ENCODE results near the gene CD300LF. TPM values are rescaled to one million over a fixed set of nuclear protein-coding genes. Genes with fewer than 3 reads are reported as not detected.

Gene CD300LF
- total RNA-seq (2014; rRNA removed; shearing (Covaris generic)): not detected in 2 replicates

GRCh38 chr17:74712756-74713155 lies at the start of gene CD300LF:
Gene CD300LF (minus strand): TSS chr17:74712923. CDS start chr17:74712866, 57 bp downstream.
- no peak for DNase-seq (ENCODE audit: low read depth)

DNA sequence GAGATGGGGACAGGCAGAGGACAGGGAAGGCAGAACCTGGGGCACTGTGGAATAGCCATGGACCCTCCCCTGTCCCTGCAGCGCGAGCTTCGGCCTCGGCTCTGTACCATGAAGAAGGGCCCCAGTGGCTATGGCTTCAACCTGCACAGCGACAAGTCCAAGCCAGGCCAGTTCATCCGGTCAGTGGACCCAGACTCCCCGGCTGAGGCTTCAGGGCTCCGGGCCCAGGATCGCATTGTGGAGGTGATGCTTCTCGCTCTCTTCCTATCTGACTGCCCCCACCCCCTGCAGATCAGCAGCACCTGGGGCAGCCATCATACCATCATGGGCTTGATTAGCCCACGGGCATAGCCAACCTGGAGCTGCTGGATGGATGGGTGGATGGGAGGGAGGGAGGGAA lies 49.2 kb upstream of the CD300LF start:
- no peak for DNase-seq (ENCODE audit: low read depth)

DNA sequence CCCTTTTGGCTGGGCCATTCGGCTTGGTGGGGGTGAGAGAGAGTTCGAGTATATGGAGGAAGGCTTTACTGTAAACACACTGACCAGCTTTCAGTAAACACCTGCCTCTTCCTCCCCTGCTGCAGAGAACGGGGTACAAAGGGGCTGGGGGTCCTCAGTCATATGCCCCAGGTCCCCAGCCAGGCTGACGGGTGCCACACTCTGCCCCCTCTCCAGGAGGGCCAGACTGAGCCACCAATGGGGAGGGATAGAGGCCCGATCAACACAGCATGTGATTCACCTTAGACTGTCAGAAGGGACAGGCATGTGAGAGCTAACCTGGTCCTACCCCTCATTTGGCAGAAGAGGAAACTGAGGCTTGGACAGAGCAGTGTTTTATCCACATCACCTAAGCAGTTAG lies 48.7 kb upstream of the CD300LF start:
- no peak for DNase-seq (ENCODE audit: low read depth)

- DNase-seq (ENCODE audit: low read depth): no peak
These were observed 47.8 kb upstream of the CD300LF start for GRCh38 chr17:74760404-74761105.

DNA sequence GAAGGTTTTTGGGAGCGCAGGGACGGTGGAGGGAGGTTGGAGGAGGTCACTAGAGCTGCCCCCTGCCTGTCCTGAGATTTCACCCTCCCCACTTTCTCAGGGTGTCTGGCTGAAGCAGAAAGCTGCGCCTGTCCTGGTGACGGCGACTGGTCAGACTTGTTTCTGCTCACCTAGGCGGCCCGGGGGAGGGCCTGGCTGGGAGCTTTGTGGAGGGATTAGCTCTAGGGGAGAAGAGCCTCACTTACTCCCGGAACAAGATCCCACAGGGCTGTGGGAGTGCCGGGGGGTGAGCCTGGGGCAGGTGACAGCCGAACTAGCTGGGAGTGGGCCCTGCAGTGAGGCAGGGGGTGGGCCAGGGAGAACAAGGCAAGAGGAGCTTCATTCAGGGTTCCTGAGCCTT lies 47.2 kb upstream of the CD300LF start:
- DNase-seq (ENCODE audit: low read depth): no peak

DNA sequence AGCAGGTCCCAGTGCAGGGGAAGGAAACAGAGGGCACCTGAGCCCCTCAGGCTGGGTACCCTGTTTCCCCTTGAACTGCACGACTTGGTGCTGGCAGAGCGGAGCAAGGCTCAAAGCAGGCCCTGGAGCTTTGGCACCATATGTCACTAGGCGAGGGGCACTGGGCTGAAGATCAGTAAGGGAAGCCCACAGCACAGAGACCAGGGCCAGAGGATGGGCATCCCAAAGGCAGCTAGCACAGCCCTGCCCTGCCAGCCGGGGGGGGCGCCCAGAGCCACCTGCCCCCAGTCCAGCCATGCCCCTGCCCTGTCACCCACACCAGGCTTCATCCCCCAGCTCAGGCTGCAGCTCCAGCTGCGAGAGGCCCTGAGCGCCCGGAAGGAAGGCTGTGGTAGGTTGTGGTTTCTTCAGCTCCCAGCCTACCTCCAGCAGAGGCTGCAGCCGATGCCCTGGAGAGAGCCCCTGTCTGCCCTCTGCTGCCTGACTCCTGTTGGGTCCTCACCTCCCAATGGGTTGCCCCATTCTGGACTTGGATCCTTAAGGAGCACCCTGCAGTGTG lies 46.6 kb upstream of the CD300LF start:
- no peak for DNase-seq (ENCODE audit: low read depth)

GRCh38 chr17:74758848-74759168 lies 46.1 kb upstream of the CD300LF start:
- no peak for DNase-seq (ENCODE audit: low read depth)

- DNase-seq (ENCODE audit: low read depth): no peak
These were observed 45.5 kb upstream of the CD300LF start for GRCh38 chr17:74757931-74758847.

- DNase-seq (ENCODE audit: low read depth): no peak
These were observed 44.8 kb upstream of the CD300LF start for GRCh38 chr17:74757502-74757901.

DNA sequence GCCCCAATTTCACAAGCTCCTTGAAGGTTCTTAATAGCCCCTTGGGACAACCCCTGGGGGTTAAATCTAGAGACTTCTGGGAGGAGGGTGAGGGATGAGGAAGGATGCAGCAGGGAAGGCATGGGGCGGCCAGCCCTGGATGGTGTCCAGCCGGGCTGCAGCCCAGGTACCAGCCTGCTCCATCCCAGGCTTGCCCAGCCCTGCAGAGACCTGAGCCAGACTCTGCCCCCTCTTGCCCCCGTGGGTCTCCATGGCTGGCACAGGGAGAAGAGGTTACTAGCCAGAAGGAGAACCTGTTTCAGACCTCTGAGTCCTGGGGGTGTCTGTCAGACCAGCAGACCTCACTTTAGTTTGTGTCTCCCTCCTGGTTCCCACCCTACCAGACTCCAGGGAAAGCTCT lies 44.2 kb upstream of the CD300LF start:
- no peak for DNase-seq (ENCODE audit: low read depth)

DNA sequence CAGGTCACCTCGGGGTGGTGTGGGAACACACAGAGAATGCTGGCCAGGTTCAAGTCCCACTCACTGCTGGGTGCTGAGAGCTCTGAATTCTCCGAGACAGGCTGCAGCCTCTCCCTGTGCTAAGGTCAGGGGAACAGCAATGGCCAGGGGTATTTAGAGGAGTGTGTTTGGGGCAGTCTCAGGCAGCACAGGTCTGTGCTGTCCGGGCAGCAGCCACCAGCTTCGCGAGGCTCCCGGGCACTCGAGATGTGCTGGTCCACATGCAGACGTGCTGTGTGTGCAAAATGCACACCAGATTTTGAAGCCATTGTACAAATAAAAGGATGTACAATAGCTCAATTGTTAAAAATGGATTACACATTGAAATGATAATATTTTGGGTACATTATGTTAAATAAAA lies 42.8 kb upstream of the CD300LF start:
- DNase-seq (ENCODE audit: low read depth): no peak

DNA sequence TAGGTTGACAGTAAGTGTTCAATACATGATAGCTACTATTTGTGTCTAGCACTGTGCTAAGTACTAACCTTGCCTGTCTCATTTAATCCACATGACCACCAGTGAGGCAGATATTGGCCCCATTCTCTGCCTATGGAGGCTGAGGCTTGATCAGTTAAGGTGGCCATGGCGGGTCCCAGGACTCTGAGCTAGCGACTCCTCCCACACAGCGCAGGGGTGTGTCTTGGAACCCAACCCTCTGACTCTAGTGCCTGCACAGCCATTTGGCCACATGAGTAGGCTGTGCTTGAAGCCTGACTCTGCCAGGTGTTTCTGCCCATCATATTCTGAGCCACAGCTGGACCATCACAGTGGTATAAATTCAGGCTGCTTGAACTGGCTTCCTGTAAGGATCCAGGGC lies 42.1 kb upstream of the CD300LF start:
- no peak for DNase-seq (ENCODE audit: low read depth)

DNA sequence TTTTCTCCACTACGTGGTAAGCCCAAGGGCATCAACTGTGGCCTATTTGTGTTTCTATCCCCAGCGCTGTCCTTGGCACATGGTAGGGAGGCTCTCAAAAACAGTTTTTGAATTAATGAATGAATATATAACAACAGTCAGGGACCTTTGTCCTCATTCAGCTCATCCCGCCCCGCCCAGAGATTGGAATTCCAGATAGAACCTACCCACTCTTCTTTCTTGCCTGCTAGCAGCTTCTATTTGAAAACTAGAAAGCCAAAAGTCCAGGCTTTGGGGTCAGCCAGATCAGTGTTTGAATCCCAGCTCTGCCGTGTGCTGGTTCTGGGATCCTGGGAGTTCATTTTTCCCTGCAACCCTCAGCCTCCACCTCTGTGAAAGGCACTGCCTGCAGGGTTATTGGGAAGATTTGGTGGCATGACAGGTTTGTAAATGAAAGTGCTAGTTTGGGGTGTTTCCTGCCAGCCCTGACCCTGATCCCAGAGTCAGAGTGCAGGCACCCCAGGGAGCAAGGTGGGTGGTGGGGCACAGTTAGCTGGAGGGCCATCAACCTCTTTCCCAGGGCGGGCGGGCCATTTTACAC lies 40.2 kb upstream of the CD300LF start:
- DNase-seq (ENCODE audit: low read depth): no peak

- DNase-seq (ENCODE audit: low read depth): no peak
These were observed 39.7 kb upstream of the CD300LF start for GRCh38 chr17:74752415-74752814.

GRCh38 chr17:74750327-74751069 lies 37.8 kb upstream of the CD300LF start:
- no peak for DNase-seq (ENCODE audit: low read depth)

GRCh38 chr17:74750039-74750326 lies 37.3 kb upstream of the CD300LF start:
- no peak for DNase-seq (ENCODE audit: low read depth)

DNA sequence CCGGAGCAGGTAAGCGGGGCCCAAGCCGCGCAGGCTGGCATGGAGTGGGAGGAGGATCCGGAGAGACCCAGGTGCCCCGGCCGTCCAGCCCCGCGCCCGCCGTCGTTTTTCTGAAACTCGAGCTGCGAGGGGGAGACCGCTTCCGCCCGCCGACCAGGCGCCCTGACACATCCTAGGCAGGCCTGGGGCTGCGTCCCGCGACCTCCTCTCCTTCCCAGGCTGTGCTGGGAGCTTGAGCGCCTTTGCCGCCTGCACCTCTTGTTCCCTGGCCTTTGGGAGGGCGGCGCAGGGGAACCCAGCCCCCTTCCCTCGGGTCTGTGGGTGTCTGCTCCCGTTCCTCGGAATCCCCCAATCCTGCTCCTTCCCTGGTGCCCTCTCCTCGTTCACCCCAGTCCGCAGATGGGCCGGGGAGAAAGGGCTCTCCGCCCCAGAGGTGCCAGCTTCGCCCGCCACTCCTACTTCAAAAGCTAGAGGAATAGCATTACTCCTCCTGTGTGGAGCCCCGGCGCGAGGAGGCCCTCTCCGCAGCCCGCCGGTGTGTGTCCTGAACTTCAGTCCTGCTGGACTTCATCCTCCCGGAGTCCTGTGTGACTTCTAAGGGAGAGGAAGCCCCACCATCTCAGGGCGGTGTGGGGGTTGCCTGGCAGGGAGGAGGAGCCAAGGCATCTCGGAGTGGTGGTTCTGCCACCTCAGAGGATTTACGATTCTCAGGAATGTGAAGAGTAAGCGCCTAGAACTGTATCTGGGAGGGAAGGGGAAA lies 36.7 kb upstream of the CD300LF start:
- no peak for DNase-seq (ENCODE audit: low read depth)

- peak; percentile 89 for DNase-seq (ENCODE audit: low read depth)
These were observed 36.0 kb upstream of the CD300LF start, which contains the start of gene NHERF1 for GRCh38 chr17:74748529-74749278. Gene NHERF1 (plus strand): TSS chr17:74748628. CDS start chr17:74748847, 219 bp downstream.

DNA sequence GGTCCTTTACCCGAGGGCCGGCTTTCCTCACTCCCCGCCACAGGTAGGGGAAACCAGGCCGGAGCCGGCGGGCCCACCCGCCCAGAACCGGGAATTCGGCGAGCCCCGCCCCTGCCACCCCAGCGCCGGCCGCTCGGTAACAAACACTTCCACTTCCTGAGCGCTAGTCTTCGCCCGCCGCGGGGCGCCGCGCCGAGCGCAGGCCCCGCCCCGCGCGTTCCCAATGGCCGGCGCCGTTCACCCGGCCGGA lies 35.5 kb upstream of the CD300LF start:
- DNase-seq (ENCODE audit: low read depth): no peak

GRCh38 chr17:74746922-74747321 lies 34.2 kb upstream of the CD300LF start:
- no peak for DNase-seq (ENCODE audit: low read depth)

DNA sequence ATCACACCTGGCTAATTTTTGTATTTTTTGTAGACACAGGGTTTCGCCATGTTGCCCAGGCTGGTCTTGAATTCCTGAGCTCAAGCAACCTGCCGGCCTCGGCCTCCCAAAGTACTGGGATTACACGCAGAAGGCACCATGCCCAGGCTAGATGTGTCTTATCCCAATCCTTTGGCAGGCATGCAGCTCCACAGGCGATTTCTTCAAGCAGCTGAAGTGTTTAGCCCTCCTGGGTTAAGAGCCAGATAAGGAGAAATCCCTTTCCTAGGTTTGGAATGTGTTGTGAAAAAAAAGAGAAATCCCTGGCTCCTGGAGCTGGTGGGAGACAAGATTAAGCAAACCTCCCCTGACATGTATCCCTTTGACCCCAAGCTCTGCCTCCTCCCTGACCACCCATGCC lies 33.7 kb upstream of the CD300LF start:
- DNase-seq (ENCODE audit: low read depth): no peak

Measured in RPMI7951 (cell line).